Measurements from ENCODE around the gene SUPT20H. TPM values are rescaled to one million over a fixed set of nuclear protein-coding genes. Genes with fewer than 3 reads are reported as not detected.

Gene SUPT20H
- total and polyA plus RNA-seq, 2 experiments from 2014 or later = 68.7 to 98.2 TPM

DNA sequence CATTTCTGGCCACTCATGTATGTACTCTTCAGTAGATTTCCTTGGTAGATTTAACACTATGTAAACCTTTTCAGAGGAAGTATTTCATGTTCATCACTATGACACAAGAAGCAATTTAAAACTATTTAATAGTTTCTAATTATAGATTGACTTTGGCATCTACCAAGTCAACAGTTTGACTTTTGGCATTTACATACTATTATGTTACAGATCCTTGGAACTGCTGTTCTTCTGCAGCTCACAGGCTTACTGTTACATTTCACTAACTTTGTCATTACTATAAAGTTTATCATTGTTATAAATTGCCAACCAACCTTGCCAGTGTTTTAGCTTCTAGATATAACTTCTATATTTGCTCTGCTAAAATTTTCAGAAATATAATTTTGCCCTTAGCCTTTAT, 18.7 kb downstream of the SUPT20H start:
- Histone ChIP-seq H3K9me2 (ENCODE audit: insufficient read depth) (no peaks in the 10 kb centered on the region), H3K4me2 (no peak overlapping the region), H3K27ac (ENCODE audit: low read depth) (no peak overlapping the region), H4K20me1 (replicated peaks; ENCODE audit: insufficient read depth) (peaks cover 14% of the 10 kb centered on the region; the same call in 1 of the 2 replicates), H3K36me3 (ENCODE audit: insufficient read depth) (peaks cover 51% of the 10 kb centered on the region), H3F3A (replicated peaks; ENCODE audit: low read depth) (no peaks in the 10 kb centered on the region), H2AFZ (no peak overlapping the region), H3K4me3 (no peak overlapping the region), H3K4me1 (ENCODE audit: insufficient read depth) (no peaks in the 10 kb centered on the region), H3K79me2 (replicated peaks; ENCODE audit: insufficient read depth) (no peaks in the 10 kb centered on the region; the same call in 1 of the 2 replicates), H3K27me3 (ENCODE audit: insufficient read depth) (no peaks in the 10 kb centered on the region)
- DNase-seq (ENCODE audit: low spot score) = no peak
- H3K4me3 Mint-ChIP-seq = no peak overlapping the region
- H3K27me3 Mint-ChIP-seq (ENCODE audit: insufficient read depth, low read depth, poor library complexity) = peaks cover 2% of the 10 kb centered on the region
- H3K4me1 Mint-ChIP-seq = no peaks in the 10 kb centered on the region
- peaks cover 71% of the 10 kb centered on the region for H3K36me3 Mint-ChIP-seq (ENCODE audit: low read depth)
- no peak for TF ChIP-seq POLR2AphosphoS5 (IDR thresholded peaks at IDR 0.05; ENCODE audit: low read depth)
- TF ChIP-seq, protein P1, sequence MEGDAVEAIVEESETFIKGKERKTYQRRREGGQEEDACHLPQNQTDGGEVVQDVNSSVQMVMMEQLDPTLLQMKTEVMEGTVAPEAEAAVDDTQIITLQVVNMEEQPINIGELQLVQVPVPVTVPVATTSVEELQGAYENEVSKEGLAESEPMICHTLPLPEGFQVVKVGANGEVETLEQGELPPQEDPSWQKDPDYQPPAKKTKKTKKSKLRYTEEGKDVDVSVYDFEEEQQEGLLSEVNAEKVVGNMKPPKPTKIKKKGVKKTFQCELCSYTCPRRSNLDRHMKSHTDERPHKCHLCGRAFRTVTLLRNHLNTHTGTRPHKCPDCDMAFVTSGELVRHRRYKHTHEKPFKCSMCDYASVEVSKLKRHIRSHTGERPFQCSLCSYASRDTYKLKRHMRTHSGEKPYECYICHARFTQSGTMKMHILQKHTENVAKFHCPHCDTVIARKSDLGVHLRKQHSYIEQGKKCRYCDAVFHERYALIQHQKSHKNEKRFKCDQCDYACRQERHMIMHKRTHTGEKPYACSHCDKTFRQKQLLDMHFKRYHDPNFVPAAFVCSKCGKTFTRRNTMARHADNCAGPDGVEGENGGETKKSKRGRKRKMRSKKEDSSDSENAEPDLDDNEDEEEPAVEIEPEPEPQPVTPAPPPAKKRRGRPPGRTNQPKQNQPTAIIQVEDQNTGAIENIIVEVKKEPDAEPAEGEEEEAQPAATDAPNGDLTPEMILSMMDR (conservative IDR thresholded peaks at IDR 0.05; ENCODE audit: low read depth in 2 of 2) = no peak
- TF ChIP-seq EZH2phosphoT487 (IDR thresholded peaks at IDR 0.05; ENCODE audit: unreplicated experiment) = no peak
- TF ChIP-seq STAT1 (IDR thresholded peaks at IDR 0.05; ENCODE audit: unreplicated experiment) = no peak
- TF ChIP-seq, protein P2, sequence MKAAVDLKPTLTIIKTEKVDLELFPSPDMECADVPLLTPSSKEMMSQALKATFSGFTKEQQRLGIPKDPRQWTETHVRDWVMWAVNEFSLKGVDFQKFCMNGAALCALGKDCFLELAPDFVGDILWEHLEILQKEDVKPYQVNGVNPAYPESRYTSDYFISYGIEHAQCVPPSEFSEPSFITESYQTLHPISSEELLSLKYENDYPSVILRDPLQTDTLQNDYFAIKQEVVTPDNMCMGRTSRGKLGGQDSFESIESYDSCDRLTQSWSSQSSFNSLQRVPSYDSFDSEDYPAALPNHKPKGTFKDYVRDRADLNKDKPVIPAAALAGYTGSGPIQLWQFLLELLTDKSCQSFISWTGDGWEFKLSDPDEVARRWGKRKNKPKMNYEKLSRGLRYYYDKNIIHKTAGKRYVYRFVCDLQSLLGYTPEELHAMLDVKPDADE (IDR thresholded peaks at IDR 0.05) = no peak
- no peak overlapping the region for H3K27ac Mint-ChIP-seq
- H3K9me3 Mint-ChIP-seq = no peaks in the 10 kb centered on the region
- no peak for ATAC-seq

DNA sequence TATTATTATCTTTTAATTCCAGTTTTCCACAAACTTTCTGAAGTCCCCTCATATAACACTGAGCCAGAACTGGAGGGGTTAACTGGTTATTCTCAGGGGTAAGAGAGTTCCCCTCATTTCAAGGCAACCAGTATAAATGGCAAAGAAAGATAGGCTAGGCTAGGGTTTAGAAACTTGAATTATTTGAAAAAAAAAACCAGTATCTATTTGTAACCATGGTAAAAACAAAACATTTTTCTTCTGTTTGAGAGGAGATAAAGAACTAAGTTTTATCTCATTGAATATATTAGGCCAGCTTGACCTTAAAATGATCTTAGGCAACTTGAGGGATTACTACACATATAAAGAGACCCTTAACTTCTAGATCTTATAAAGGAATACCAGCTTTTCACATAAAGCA, 19.6 kb downstream of the SUPT20H start:
- Histone ChIP-seq H3K27ac (ENCODE audit: low read depth) (no peak overlapping the region), H4K20me1 (replicated peaks; ENCODE audit: insufficient read depth) (peaks cover 14% of the 10 kb centered on the region; the same call in 1 of the 2 replicates), H3K9me2 (ENCODE audit: insufficient read depth) (no peaks in the 10 kb centered on the region), H3K36me3 (ENCODE audit: insufficient read depth) (peaks cover 58% of the 10 kb centered on the region), H3K4me3 (no peak overlapping the region), H3K27me3 (ENCODE audit: insufficient read depth) (no peaks in the 10 kb centered on the region), H2AFZ (no peak overlapping the region), H3F3A (replicated peaks; ENCODE audit: low read depth) (no peaks in the 10 kb centered on the region), H3K4me1 (ENCODE audit: insufficient read depth) (no peaks in the 10 kb centered on the region), H3K4me2 (no peak overlapping the region), H3K79me2 (replicated peaks; ENCODE audit: insufficient read depth) (peaks cover 4% of the 10 kb centered on the region; the same call in 1 of the 2 replicates)
- H3K9me3 Mint-ChIP-seq = no peaks in the 10 kb centered on the region
- peaks cover 77% of the 10 kb centered on the region for H3K36me3 Mint-ChIP-seq (ENCODE audit: low read depth)
- no peak overlapping the region for H3K4me3 Mint-ChIP-seq
- peaks cover 2% of the 10 kb centered on the region for H3K27me3 Mint-ChIP-seq (ENCODE audit: insufficient read depth, low read depth, poor library complexity)
- no peaks in the 10 kb centered on the region for H3K4me1 Mint-ChIP-seq
- no peak overlapping the region for H3K27ac Mint-ChIP-seq
- DNase-seq (ENCODE audit: low spot score) (no peak), ATAC-seq (no peak)
- TF ChIP-seq POLR2AphosphoS5 (IDR thresholded peaks at IDR 0.05; ENCODE audit: low read depth) = no peak
- no peak for TF ChIP-seq ZNF114 (CRISPR knock-in tag; IDR thresholded peaks at IDR 0.05)
- no peak for TF ChIP-seq ZNF331 (CRISPR knock-in tag; IDR thresholded peaks at IDR 0.05; ENCODE audit: low read depth)
- TF ChIP-seq, protein P1 (conservative IDR thresholded peaks at IDR 0.05; ENCODE audit: low read depth in 2 of 2) = no peak
- no peak for TF ChIP-seq EZH2 (IDR thresholded peaks at IDR 0.05; ENCODE audit: low read depth, unreplicated experiment)
- no peak for TF ChIP-seq JUNB (IDR thresholded peaks at IDR 0.05; ENCODE audit: unreplicated experiment)
- TF ChIP-seq, protein P2 (IDR thresholded peaks at IDR 0.05) = no peak
- TF ChIP-seq NANOG (IDR thresholded peaks at IDR 0.05; ENCODE audit: borderline replicate concordance) = no peak
